ENCODE results near the gene FRAT2.
"Not testable (repeated sequence)": the region's sequence is repeated elsewhere in the genome, so short reads cannot be mapped to it uniquely, and the experiment has no call there.

FRAT2 gene

DNA sequence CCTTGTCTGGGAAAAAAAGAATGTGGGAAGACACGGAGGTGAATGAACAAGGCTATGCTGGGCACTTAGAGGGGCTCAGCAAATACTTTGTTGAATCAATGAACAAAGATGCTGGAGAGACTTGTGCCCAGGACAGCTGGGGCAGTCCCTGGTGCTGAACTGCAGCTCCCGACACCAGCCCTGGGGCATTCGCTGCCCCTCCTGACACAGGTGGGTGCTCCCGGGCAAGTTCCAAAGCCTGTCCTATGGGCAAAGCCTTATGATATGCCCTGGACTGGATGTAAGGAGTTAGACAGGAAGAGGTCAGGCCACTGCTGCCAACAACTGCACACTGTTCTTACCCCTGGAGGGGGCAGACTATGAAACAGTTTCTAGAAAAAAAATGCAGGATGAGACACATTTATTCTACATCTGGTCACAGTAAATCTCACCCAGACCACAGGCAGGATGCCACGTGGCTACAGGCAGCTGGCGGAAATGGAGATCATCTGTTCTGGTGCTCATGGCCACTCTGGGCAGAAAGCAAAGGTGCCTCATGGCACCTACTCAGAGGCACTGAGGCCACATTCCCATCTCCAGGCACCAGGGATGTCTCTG lies 21.9 kb upstream of the FRAT2 start:
- no peak for DNase-seq (ENCODE audit: low spot score)

DNA sequence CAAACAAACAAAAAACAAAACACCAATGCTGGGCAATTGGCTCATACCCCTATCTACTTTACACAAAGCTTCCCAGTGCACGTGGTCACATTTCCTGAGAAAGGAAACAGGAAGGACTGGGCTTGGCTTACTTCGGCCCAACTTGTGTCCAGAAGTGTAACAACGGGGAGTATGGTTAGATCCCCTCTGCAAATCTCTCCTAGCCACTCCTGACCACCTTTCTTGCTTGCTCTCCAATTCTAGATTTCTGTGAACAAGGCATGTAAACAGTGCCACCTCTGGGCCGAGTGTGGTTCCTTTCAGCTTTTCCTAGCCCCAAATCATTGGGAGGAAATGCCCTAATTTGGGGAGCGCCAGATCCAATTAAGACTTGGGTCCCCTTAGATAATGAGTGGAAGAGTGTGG lies 21.0 kb upstream of the FRAT2 start:
- no peak for DNase-seq (ENCODE audit: low spot score)

DNA sequence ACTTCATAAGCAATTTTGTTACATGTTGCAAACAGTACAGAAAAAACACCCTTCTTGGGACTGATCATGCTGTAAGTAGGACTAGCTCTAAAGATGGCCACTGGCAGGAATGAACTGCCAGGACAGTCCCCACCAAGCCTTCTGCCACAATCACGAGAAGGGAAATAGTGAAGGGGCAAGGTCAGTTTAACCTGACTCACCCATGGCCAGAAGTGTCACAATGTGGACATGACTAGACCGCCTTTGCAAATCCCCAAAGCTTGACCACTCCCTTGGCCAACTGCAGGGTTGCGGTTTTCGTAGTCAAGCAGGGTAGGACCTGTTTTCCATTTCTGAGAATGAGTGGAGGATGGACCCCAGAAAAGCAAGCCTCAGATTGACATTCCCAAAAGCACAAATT lies 19.4 kb upstream of the FRAT2 start:
- no peak for DNase-seq (ENCODE audit: low spot score)

DNA sequence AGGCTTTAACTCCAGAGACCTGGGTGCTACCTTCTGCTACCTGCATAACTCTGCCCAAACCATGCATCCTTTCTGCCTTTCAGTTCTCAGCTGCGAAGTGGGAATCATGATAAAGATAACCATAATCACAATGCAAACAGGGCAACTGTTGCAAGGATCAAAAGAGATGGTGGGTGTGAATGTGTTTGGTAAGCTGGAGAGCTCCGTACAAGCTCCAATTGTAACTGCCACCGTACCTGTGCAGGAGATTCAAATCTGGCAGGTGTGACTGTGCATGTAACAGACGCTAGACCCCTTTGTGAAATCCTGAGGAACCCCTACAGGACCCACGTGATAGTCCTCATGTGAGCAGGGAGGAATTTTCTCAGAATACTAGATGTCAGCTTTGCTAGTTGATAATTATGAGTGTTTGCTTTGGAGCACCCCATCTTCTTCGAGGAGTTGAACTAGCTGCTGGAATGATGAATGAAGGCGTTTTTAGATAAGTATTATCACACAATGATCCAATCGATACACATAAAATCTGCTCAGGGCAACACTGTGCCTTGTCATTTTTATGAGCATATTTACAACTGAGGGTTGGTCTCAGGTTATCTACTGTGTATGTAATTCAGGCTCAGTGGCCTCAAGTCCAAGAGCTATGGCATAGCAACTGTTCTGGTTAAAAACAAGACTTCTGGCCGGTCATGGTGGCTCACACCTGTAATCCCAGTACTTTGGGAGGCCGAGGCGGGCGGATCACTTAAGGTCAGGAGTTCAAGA lies 15.4 kb upstream of the FRAT2 start:
- DNase-seq (ENCODE audit: low spot score), result no peak

DNA sequence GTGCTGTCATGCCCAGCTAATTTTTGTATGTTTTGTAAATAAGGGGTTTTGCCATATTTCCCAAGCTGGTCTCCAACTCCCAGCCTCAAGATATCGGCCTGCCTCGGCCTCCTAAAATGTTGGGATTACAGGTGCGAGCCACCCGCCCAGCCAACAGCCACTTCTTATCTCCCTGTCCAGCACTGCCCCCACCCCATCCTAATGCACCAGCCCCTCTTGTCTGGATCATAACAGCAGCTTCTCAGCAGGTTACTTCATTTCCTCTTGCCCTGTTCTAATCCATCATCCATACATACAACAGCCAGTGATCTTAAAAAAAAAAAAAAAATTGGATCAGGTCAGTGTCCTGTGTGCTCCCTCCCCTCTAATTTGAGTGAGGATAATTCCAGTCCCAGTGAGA lies 12.8 kb upstream of the FRAT2 start:
- no peak for DNase-seq (ENCODE audit: low spot score)

DNA sequence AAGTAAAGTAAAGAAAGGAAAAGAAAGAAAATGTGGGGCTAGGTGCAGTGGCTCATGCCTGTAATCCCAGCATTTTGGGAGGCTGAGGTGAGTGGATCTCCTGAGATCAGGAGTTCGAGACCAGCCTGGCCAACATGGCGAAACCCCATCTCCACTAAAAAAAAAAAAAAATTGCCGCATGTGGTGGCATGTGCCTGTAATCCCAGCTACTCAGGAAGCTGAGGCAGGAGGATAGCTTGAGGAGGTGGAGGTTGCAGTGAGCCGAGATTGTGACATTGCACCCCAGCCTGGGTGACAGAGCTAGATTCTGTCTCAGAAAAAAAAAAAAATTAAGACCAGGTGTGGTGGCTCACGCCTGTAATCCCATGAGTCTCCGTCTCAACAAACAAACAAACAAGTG lies 9.1 kb upstream of the FRAT2 start:
- not testable (repeated sequence) for DNase-seq (ENCODE audit: low spot score)

DNA sequence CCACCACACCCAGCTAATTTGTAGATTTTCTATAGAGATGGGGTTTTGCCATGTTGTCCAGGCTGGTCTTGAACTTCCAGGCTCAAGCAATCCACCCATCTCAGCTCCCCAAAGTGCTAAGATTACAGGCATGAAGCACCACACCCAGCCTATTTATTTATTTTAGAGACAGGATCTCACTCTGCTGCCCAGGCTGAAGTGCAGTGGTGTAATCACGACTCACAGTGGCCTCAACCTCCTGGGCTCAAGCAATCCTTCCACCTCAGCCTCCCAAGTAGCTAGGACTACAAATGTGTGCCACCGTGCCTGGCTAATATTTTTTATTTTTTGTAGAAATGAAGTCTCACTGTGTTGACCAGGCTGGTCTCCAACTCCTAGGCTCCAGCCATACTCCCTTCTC lies 6.9 kb upstream of the FRAT2 start:
- DNase-seq (ENCODE audit: low spot score), result no peak

DNA sequence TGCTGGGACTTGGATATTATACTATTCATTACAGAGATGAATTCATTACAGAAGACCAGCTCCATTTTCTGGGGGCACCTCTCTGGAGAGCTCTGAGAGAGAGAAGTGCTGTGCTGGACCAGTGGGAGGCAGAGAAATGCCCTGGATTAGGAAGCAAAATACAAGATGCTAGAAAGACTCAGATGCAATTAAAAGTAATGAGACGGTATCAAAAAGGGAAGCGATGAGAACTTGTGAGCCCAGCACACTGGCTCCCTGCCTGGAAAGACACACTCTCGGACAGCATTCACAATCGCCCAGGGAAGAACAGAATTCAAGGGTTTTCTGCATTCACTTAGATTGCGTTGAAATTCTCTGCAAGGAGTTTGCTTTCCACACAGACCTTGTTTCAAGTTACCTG lies 3.5 kb upstream of the FRAT2 start:
- DNase-seq (ENCODE audit: low spot score), result no peak

DNA sequence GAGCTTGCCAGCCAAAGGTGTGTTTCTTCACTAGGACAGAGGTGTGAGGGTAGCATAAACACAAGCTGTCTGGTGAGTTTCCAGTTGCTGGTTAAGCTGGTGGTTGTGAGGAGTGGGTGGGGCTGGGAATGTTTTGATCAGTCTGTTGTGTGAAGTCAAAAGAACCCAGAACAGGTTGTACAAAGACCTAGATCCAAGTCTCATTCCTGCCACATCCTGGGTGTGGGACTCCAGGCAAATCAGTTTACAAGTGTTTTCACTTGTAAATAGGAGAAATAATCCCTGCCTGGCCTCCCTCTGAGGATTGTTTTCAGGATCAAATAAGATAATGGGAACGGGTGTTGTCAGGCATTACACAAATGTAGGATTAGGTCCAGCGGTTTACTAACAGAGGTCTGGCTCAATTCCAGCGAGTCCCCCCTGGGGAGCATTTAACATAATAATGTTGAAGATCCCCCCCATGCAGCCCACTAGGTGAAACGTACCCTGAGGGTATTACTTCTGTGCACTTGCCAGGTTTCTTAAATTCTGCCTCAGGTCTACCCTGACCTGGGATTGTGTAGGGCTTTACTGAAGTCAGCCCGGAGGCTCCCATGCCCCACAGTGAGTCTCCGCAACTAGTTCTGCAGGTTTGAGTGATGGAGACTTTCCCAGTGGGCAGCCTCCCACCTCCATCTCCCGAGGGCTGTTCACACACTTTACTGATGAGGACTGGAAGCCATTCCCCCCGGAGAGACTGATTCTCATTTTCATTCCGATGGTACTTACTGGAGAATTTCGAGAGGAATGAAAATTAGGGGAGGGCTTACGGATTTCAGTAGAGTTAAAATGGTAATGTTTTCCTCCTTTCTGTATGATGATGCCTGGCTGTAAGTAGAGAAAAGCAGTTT lies 2.7 kb upstream of the FRAT2 start:
- DNase-seq (ENCODE audit: low spot score), result no peak

DNA sequence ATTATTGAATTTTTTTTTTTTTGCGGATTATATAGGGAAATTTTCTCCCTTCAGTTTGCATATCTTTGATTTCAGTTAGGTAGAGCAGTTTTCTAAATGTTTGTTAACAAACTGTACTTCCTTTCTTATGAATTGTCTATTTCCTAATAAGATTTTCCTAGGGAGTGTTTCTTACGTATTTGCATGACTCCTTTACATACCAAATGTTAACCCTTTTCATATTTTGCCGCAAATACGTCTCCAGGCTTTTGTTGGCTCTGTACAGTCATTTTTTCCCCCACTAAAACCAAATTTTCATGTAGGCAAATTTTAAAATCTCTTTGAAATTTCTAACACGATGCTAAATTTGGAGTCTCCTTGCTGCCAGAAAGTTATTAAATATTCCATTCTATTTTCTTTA lies 1.9 kb upstream of the FRAT2 start:
- DNase-seq (ENCODE audit: low spot score), result no peak

DNA sequence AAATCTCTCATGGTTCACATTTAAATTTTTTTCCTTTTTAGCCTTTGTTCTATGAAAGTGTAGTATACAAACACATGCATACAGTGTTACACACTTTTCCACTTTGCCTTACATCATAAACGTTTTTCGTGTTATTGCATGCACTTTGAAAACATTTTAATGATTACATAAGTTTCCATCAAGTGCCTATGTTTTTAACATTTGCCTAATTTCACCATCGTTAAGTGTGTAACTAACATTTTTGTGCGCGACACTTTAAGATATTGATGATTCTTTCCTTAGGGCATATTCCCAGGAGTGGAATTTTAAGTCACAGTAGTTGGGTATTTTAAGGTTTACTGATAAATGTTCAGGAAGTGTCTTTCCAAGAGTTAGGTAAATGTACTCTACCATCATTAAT lies 1.5 kb upstream of the FRAT2 start:
- DNase-seq (ENCODE audit: low spot score), result no peak

DNA sequence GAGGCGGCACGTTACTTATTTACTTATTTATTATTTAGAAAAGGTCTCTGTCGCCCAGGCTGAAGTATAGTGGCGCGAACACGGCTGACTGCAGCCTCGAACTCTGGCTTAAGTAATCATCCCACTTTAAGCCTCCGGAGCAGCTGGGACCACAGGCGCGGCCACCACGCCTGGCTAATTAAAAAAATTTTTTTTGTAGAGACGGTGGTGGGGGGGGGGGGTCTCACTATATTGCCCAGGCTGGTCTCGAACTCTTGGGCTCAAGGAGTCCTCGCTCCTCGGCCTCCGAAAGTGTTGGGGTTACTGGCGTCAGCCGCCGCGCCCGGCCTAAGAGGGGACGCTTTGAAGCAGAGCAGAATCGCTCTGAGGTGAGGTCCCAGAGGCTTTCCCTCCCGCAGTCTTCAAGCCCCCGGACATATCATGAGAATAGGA lies 675 bp upstream of the FRAT2 start:
- no peak for DNase-seq (ENCODE audit: low spot score)

DNA sequence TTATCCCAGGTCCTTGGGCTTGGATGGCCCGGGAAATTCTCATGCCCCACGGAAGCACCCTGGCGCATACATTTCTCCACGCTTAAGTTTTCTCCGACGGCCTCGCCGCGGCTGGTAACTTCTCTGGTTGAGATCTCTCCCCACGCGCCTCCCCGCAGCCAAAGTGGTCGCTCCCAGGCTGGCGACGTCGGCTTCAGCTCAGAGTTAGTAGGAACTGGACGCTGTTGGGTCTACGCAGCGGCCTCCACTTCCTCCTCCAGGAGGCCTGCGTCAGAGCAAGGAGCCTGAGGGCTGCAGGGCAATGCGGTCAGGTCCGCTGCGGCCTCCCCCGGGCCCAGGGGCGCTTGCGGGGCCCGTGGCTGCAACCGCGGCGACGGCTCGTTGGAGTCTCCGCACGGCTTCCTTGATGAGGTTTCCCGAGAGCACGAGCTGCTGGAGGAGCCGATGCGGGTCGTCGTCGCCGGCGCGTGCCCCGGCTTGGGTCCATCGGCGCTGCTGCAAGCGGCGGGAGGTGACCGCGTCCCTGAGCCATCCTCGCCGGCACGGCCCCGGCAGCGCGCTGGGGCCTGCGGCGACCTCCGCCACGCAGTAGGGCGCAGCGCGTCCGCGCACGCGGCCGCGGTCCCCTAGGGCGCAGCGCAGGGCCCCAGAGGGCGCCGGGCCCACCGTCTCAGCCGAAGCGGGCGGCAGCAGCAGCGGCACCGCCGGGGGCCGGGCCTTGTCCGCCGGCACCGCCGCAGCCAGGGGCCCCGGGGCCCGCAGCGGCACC lies 744 bp downstream of the FRAT2 start:
- no peak for DNase-seq (ENCODE audit: low spot score)

DNA sequence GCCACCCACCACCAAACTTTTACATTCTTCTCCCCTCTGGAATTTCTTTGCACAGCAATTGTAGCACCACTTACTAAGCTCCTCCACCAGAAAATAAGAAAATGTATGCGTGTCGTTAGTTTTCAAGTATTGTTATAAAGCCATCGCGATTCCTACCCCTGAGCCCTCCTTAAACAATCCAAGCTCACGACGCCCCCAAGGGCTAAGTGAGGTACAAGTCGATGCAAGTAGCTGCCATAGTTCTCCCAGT lies 1.3 kb downstream of the FRAT2 start:
- no peak for DNase-seq (ENCODE audit: low spot score)

DNA sequence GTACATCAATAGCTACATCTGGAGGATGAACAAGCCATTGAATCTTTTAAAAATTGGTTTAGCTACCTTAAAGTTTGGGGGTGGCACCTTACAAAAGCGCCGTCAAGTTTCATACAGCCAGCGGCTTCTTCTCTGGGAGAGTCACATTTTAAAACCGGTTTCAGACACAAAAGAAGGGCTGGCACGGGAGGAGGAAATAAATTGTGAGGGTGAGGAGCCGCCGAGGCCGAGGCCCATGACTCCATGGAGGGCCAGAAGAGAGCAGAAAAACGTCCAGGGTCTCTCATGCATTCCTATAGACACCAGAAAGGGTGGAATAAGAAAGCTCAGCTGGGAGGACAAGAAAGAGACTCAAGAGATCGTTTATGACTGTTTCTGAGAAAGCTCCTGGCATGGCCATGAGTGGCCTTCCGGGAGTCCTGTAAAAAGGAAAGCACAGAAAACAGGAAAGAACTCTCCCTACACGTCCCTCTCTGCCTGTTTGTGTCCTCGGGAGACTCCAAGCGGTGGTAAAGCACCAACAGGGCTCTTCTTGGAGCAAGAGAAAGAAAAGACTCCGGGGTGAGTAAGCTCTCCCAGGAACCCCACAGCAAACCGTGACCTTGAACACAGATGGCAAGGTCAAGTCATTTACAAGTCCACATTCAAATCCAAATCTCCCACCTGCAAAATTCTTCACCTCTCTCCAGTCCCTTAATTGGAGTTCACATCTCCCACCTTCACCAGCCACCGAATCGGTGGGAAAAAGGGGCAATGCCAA lies 1.8 kb downstream of the FRAT2 start:
- no peak for DNase-seq (ENCODE audit: low spot score)

DNA sequence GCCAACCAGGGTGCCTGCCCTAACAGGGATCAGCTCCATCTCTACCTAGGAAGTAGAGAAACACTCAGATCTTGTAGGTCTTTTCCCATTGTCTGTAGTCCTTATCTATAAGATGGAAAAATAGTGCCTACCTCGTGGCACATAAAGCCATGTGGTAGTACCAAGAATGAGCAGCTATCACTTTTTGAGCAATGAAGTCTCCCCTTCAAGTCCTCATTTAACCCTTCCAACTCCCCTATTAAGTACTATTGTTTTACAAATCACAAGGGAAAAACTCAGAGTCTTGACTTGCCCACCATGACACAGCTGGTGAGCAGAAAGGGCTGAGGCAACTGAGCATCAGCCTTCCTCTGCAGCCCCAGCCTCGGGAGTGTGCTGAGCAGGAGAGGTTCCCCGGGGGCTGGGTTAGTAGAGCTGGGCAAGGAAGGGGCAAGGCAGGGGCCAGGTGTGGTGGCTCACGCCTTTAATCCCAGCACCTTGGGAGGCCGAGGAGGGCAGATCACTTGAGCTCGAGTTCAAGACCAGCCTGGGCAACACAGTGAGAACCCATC lies 3.3 kb downstream of the FRAT2 start:
- no peak for DNase-seq (ENCODE audit: low spot score)

DNA sequence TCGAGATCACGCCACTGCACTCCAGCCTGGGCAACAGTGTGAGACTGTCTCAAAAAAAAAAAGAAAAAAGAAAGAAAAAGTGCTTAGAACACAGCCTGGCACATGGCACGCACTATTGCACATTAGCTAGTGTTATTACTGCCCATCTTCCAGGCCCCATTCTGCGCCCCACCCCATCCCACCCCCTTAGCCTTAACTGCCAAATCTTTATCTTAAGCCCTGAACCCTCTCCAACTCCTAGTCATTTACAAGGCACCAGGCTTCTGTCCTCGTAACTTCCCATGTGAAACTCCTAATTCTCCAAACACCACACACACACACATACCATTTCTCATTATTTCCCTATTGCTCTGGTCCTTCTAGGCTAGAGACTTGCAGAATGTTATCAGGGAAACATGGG lies 4.8 kb downstream of the FRAT2 start:
- DNase-seq (ENCODE audit: low spot score), result no peak

DNA sequence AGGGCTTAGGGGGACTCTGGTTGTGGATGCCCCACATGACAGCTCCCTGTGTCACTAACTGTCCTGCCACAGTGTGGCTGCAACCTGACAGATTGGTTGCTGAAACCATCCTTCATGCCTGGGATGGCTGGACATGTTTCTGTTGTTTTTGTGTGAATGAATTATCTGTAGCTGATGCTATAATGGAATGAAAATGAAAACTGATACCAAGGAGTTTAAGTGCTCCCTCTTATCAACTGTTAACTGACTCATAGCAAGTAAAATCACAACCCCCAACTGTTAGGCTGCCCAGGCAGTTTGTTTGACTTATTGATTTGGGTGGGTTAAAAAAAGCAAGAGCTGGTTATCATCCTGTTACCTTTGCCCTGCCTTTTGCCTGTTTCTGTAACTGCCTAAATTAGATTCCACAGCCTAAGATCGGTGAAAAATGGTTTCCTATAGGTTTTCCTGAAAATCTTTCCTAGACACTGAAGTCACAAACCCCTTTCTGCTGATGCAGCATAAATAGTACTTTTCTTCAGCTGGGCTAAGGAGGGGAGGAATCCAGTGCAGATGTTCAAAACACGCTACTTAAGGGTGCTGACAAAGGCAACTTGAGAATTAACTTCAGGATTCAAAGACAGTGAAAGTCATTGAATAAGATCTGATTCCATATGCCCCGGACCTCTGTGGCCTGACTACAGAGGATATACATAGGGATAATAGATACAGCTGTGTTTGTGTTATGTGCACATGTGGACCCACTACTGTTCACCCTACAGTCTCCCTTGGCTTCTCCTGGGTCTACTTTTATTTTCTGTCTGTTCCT lies 5.7 kb downstream of the FRAT2 start:
- DNase-seq (ENCODE audit: low spot score), result no peak

DNA sequence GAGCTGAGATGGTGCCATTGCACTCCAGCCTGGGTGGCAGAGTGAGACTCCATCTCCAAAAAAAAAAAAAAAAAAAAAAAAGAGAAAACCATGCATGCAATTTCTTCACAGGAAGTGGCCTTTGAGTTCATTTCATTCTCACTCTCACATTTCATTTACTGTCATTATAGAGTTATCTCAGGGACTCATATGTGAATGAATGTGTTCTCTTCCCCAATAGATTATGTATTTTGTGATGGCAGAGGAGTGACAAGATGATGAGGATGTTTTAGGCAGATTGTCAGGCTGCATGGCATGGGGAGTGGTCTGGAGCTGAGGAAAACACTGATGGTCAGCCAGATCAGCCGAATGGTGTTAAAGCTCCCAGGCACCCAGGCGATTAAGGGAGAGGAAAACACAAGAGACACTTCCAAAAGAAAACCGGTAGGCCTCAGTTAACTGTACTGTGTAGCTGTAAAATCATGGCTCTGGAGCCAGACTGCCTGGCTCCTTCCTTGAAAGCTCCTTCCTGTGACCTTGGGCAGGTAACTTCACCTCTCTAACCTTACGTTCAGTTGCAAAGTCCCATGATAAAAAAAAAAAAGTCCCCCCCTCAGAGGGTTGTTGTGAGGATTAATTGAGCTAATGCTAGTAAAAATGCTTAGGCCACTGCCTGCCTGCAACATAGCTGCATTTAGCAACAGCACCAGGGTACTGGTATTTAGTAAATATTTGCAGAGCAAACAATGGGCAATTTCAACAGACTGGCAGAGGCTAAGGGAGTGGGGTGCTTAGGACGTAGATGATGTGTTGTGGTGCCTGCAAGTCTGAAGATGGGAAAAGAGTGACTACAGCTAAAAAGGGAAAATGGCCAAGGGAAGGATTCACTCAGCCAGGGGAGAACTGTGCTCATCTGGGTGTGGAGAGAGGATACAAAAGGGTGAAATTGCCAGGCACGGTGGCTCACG lies 6.9 kb downstream of the FRAT2 start:
- no peak for DNase-seq (ENCODE audit: low spot score)

DNA sequence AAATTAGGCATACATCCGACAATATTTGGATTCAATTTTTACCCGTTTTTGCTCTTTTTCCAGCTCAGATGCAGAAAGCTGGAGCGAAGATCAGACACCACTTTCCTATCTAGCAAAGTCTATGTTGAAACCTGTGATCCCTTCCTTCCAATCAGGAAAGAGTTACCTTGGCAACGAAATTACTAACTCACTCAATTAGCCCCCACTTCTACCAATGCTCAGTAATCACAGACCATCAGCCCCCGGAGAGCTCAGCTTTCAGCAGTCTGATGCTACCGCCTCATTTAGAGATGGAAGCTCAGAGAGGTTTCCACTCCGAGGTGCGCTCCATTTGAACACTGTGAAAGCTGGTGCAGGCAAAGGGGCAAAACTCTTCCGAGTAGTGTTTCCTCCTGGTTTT lies 8.8 kb downstream of the FRAT2 start:
- DNase-seq (ENCODE audit: low spot score), result no peak
